Measurements from ENCODE around the gene GNAQ.

DNA sequence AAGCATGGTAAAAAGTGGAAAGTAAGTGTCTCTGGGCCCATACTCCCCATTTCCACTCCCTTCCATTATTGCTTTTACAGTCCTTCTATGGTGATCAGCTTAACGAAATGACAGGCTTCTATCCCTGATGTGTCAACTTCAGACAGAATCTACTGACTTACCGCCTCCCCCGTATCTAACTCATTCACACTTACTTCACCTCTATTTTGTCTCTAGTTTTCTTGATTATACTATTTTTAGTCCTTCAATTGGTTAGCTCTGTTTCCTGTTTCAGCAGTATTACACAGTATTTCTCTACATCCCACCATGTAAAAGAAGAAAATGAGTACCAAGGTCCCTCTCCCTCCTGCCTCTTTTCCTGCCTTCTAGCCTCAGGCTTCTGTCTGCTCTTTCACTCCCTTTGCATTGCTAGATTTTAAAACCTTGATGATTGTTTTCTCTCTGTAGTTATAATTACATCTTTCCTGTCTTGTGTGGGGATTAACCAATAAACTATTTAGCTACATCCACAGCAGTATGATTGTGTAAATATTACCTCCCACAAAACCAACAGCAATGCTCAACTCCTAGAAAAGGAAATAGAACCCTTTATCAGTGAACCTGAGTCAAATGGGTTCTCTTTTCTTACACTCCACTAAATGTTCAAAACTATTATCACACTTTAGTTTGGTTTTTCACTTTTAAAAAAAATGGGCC is 53.4 kb downstream of the GNAQ start:
- TF ChIP-seq, protein P1, sequence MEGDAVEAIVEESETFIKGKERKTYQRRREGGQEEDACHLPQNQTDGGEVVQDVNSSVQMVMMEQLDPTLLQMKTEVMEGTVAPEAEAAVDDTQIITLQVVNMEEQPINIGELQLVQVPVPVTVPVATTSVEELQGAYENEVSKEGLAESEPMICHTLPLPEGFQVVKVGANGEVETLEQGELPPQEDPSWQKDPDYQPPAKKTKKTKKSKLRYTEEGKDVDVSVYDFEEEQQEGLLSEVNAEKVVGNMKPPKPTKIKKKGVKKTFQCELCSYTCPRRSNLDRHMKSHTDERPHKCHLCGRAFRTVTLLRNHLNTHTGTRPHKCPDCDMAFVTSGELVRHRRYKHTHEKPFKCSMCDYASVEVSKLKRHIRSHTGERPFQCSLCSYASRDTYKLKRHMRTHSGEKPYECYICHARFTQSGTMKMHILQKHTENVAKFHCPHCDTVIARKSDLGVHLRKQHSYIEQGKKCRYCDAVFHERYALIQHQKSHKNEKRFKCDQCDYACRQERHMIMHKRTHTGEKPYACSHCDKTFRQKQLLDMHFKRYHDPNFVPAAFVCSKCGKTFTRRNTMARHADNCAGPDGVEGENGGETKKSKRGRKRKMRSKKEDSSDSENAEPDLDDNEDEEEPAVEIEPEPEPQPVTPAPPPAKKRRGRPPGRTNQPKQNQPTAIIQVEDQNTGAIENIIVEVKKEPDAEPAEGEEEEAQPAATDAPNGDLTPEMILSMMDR (conservative IDR thresholded peaks at IDR 0.05) = no peak
- no peak for TF ChIP-seq ZFX (IDR thresholded peaks at IDR 0.05)
